Bronchial epithelial cell (primary cell): ENCODE measurements around the gene BDP1. TPM values are rescaled to one million over a fixed set of nuclear protein-coding genes. Genes with fewer than 3 reads are reported as not detected.
"Not testable (repeated sequence)": the region's sequence is repeated elsewhere in the genome, so short reads cannot be mapped to it uniquely, and the experiment has no call there.

Source experiments
- DNase-seq: peaks from one replicate; pipeline ENCODE4 v3.0.0-alpha.2; 2010; ENCODE audit warnings: low read depth
- FAIRE-seq: peaks from 2 replicates; lab custom pipeline; 2011; peaks lifted over from hg19 to GRCh38; lab: Jason Lieb, UNC
- H3K27me3 ChIP-seq: 2 replicates; pipeline ENCODE4 v1.5.1; 2011; ENCODE audit warnings: low read length; ENCODE audit not compliant: control insufficient read depth, insufficient read depth
- H3K36me3 ChIP-seq: 2 replicates; pipeline ENCODE4 v1.5.1; 2011; ENCODE audit warnings: low read length; ENCODE audit not compliant: control insufficient read depth, insufficient read depth
- H3K4me3 ChIP-seq: 2 replicates; pipeline ENCODE4 v1.5.1; 2011; ENCODE audit warnings: mild to moderate bottlenecking, low read depth, low read length, control low read depth
- CTCF ChIP-seq: IDR thresholded peaks from 2 replicates; pipeline ENCODE4 v1.5.1; 2011; ENCODE audit warnings: mild to moderate bottlenecking, moderate library complexity, low read length, control low read depth, inconsistent platforms; ENCODE audit not compliant: insufficient read depth, severe bottlenecking
- total RNA-seq: library from RNA; depleted of rRNA; stranded (reverse); fragments of >200 nt; gene quantifications from 2 replicates; pipeline ENCODE4 v1.2.1, GENCODE V29; 2014

Gene BDP1
- total RNA-seq, 1 donor from 2014 or later, result 17.1 TPM

GRCh38 chr5:71482132-71482531 lies 26.7 kb downstream of the BDP1 start:
- Histone ChIP-seq H3K36me3 (peaks cover 1% of the 10 kb centered on the region), H3K4me3 (no peak overlapping the region), H3K27me3 (no peaks in the 10 kb centered on the region)
- FAIRE-seq (no peak), DNase-seq (peak; percentile 75)
- no peak for TF ChIP-seq CTCF

GRCh38 chr5:71483355-71483754 lies 27.9 kb downstream of the BDP1 start:
- FAIRE-seq, result no peak
- Histone ChIP-seq H3K36me3 (peaks cover 2% of the 10 kb centered on the region), H3K27me3 (no peaks in the 10 kb centered on the region)

GRCh38 chr5:71492817-71493615 lies 37.6 kb downstream of the BDP1 start:
- DNase-seq (no peak), FAIRE-seq (no peak)
- no peak for TF ChIP-seq CTCF
- Histone ChIP-seq H3K27me3 (no peaks in the 10 kb centered on the region), H3K4me3 (no peak overlapping the region), H3K36me3 (peaks cover 9% of the 10 kb centered on the region)

More at GRCh38 chr5:71483355-71483754, 27.9 kb downstream of the BDP1 start:
- peak; percentile 95 for DNase-seq
- no peak overlapping the region for H3K4me3 ChIP-seq
- TF ChIP-seq CTCF, result no peak

GRCh38 chr5:71494202-71494601 lies 38.8 kb downstream of the BDP1 start:
- H3K4me3 ChIP-seq, H3K36me3 ChIP-seq, FAIRE-seq, H3K27me3 ChIP-seq, DNase-seq: not testable (repeated sequence)

- not testable (repeated sequence) for DNase-seq, H3K36me3 ChIP-seq, FAIRE-seq, H3K4me3 ChIP-seq, H3K27me3 ChIP-seq
These were observed 43.3 kb downstream of the BDP1 start for GRCh38 chr5:71498756-71499155.

GRCh38 chr5:71503536-71503935 lies 48.1 kb downstream of the BDP1 start:
- Histone ChIP-seq H3K36me3 (peaks cover 5% of the 10 kb centered on the region), H3K27me3 (no peaks in the 10 kb centered on the region), H3K4me3 (no peak overlapping the region)
- no peak for TF ChIP-seq CTCF
- no peak for DNase-seq
- no peak for FAIRE-seq

- FAIRE-seq, result no peak
- no peak for TF ChIP-seq CTCF
- H3K27me3 ChIP-seq, result no peaks in the 10 kb centered on the region
- no peak overlapping the region for H3K4me3 ChIP-seq
- DNase-seq, result no peak
- peaks cover 8% of the 10 kb centered on the region for H3K36me3 ChIP-seq
These were observed 66.7 kb downstream of the BDP1 start for GRCh38 chr5:71522151-71522550.

GRCh38 chr5:71525611-71526010 lies 70.2 kb downstream of the BDP1 start:
- H3K4me3 ChIP-seq, FAIRE-seq, H3K27me3 ChIP-seq, DNase-seq, H3K36me3 ChIP-seq: not testable (repeated sequence)
